Suprapubic skin (tissue), 4 donors: Measurements from ENCODE around the gene OR2AT4. TPM values are rescaled to one million over a fixed set of nuclear protein-coding genes. Genes with fewer than 3 reads are reported as not detected.

Experiments used
- DNase-seq, 2 donors: peaks; one replicate each; pipeline ENCODE4 v3.0.0-alpha.2; 2019; ENCODE audit warnings: low spot score in 2 of 2
- H3K27ac ChIP-seq: fragments of 200-600 bp; sonication (generic); one replicate; pipeline ENCODE4 v1.5.1; 2019
- H3K27me3 ChIP-seq: fragments of 200-600 bp; sonication (generic); one replicate; pipeline ENCODE4 v1.5.1; 2019
- H3K36me3 ChIP-seq: fragments of 200-600 bp; sonication (generic); one replicate; pipeline ENCODE4 v1.5.1; 2019
- H3K4me1 ChIP-seq: fragments of 200-600 bp; sonication (generic); one replicate; pipeline ENCODE4 v1.5.1; 2019
- H3K4me3 ChIP-seq: fragments of 200-600 bp; sonication (generic); one replicate; pipeline ENCODE4 v1.5.1; 2019; ENCODE audit warnings: mild to moderate bottlenecking
- H3K9me3 ChIP-seq: fragments of 200-600 bp; sonication (generic); one replicate; pipeline ENCODE4 v1.5.1; 2019
- EP300 ChIP-seq: sonication (generic); formaldehyde crosslinking; IDR thresholded peaks from one replicate; pipeline ENCODE4 v1.6.1; 2017; ENCODE audit warnings: antibody characterized with exemption
- POLR2A ChIP-seq, 2 donors: fragments of 450-650 bp; IDR thresholded peaks; one replicate each; pipeline ENCODE4 v1.6.1; 2017; ENCODE audit warnings: antibody characterized with exemption in 2 of 2, mild to moderate bottlenecking in 2 of 2, moderate library complexity in 2 of 2
- POLR2AphosphoS5 ChIP-seq, 3 donors: sonication (generic); formaldehyde crosslinking; IDR thresholded peaks; one replicate each; pipeline ENCODE4 v1.6.1; 2017; ENCODE audit warnings: antibody characterized with exemption in 3 of 3
- WGBS: methylation state at CpG from one replicate; pipeline ENCODE4 v1.1.5; 2018; 5-methylcytosine and 5-hydroxymethylcytosine counted together
- total RNA-seq, 4 donors: library from RNA; depleted of rRNA; stranded (reverse); fragments of >200 nt; gene quantifications; one replicate each; pipeline ENCODE4 v1.1.0, GENCODE V29; 2016
- TF ChIP-seq, protein P1 (sequence below), 2 donors: fragments of 200-600 bp in 1 of 2; fragments of 450-650 bp in 1 of 2; sonication (generic) in 1 of 2; IDR thresholded peaks; one replicate each; pipeline ENCODE4 v1.5.1; 2016 to 2019; ENCODE audit warnings: antibody characterized with exemption in 2 of 2, mild to moderate bottlenecking in 1 of 2, moderate library complexity in 1 of 2

OR2AT4 gene
- total RNA-seq, 4 donors from 2014 or later: not detected

DNA sequence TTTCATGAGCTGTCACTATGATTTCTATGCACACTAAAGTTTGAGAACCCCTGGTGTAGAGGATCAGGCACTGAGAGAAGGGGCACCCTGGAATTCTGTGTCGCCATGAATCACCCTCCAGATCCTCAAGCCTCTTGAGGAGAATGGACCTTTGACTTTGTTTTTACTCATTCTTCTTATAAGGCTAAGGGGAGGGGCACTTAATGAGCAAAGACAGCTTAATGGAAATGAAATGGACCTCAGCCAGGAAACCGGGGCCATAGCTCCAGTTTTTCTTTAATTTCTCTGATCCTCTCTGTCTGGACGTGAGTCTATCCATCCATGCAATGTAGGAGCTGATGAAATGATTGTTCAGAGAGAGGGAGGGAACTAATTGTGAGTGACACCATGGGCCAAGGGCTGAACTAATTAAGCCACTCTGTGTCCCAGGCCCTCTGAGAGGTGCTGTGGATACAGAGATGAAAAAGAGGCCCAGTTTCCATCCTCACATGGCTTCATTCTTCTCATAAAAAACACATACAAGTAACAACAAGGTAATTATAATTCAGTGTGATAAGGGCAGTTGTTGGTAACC is 32.8 kb downstream of the OR2AT4 start:
- H3K4me3 ChIP-seq: no peak overlapping the region
- H3K27ac ChIP-seq: no peak overlapping the region
- H3K27me3 ChIP-seq: peaks cover 2% of the 10 kb centered on the region
- DNase-seq: no peak
- WGBS: 44% methylated on average over 3 of the region's 3 CpGs
- H3K36me3 ChIP-seq: no peaks in the 10 kb centered on the region
- H3K4me1 ChIP-seq: no peaks in the 10 kb centered on the region
- TF ChIP-seq POLR2AphosphoS5 (IDR thresholded peaks at IDR 0.05): no peak
- TF ChIP-seq, protein P1, sequence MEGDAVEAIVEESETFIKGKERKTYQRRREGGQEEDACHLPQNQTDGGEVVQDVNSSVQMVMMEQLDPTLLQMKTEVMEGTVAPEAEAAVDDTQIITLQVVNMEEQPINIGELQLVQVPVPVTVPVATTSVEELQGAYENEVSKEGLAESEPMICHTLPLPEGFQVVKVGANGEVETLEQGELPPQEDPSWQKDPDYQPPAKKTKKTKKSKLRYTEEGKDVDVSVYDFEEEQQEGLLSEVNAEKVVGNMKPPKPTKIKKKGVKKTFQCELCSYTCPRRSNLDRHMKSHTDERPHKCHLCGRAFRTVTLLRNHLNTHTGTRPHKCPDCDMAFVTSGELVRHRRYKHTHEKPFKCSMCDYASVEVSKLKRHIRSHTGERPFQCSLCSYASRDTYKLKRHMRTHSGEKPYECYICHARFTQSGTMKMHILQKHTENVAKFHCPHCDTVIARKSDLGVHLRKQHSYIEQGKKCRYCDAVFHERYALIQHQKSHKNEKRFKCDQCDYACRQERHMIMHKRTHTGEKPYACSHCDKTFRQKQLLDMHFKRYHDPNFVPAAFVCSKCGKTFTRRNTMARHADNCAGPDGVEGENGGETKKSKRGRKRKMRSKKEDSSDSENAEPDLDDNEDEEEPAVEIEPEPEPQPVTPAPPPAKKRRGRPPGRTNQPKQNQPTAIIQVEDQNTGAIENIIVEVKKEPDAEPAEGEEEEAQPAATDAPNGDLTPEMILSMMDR (IDR thresholded peaks at IDR 0.05): no peak
- TF ChIP-seq EP300: no peak
- TF ChIP-seq POLR2A (IDR thresholded peaks at IDR 0.05): no peak
- no peaks in the 10 kb centered on the region for H3K9me3 ChIP-seq

DNA sequence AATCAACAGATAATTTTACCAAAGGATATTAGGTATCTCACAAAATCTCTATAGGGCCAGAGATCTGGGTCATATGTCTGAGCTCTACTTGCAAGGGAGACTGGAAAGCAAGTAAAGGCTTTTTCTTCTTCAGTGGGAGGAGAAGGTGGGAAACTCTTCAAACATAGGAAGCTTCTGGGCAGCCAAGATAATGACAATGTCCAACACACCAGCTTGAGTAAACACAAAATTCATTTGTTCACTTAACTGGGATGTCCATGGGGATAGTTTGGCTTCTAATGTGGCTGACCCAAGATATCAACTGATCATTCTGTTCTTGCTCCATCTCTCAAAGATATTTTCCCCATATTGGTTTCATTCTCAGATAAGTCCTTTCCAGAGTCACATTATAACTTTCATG is 37.4 kb downstream of the OR2AT4 start:
- H3K27ac ChIP-seq: no peak overlapping the region
- H3K9me3 ChIP-seq: no peaks in the 10 kb centered on the region

DNA sequence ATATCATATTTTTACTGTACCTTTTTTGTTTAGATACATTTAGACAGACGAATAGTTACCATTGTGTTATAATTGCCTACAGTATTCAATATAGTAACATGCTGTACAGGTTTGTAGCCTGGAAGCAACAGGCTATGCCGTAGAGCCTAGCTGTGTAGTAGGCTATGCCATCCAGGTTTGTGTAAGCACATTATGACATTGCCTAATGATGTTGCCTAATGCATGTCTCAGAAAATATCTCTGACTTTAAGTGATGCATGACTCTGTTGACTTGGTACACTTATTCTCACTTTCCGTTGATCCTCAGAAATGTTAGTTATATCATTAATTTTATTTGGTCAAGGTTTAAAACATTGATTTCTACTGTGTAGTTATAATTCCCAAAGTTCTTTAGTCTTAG is 39.9 kb downstream of the OR2AT4 start:
- H3K27me3 ChIP-seq: no peaks in the 10 kb centered on the region
- no peak for DNase-seq
- TF ChIP-seq EP300 (no peak), POLR2A (IDR thresholded peaks at IDR 0.05) (no peak), POLR2AphosphoS5 (IDR thresholded peaks at IDR 0.05) (no peak)
- TF ChIP-seq, protein P1 (IDR thresholded peaks at IDR 0.05): no peak
- H3K36me3 ChIP-seq: no peaks in the 10 kb centered on the region
- no peak overlapping the region for H3K27ac ChIP-seq
- WGBS: 91% methylated on average over 3 of the region's 3 CpGs
- peaks cover 4% of the 10 kb centered on the region for H3K9me3 ChIP-seq
- no peak overlapping the region for H3K4me3 ChIP-seq
- H3K4me1 ChIP-seq: no peaks in the 10 kb centered on the region

More for the DNA sequence above, 37.4 kb downstream of the OR2AT4 start:
- H3K4me3 ChIP-seq: no peak overlapping the region
- H3K27me3 ChIP-seq: no peaks in the 10 kb centered on the region
- no peak for DNase-seq
- H3K4me1 ChIP-seq: no peaks in the 10 kb centered on the region
- TF ChIP-seq POLR2A (IDR thresholded peaks at IDR 0.05) (no peak), POLR2AphosphoS5 (IDR thresholded peaks at IDR 0.05) (no peak), EP300 (no peak)
- TF ChIP-seq, protein P1 (IDR thresholded peaks at IDR 0.05): no peak
- H3K36me3 ChIP-seq: no peaks in the 10 kb centered on the region

DNA sequence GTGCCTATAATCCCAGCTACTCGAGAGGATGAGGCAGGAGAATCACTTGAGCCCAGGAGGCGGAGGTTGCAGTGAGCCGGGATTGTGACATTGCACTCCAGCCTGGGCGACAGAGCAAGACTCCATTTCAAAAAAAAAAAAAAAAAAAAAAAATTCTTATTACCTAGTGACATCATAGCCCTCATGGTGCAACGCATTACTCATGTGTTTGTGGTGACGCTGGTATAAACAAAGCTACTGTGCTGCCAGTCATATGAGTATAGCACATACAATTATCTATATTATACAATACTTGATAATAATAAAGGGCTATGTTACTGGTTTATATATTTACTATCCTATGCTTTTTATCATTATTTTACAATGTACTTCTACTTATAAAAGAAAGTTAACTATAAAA is 41.2 kb downstream of the OR2AT4 start:
- H3K36me3 ChIP-seq: no peaks in the 10 kb centered on the region
- no peak overlapping the region for H3K27ac ChIP-seq
- peaks cover 4% of the 10 kb centered on the region for H3K9me3 ChIP-seq
- H3K4me1 ChIP-seq: no peaks in the 10 kb centered on the region
- DNase-seq: no peak
- 93% methylated on average over 6 of the region's 6 CpGs for WGBS
- TF ChIP-seq EP300 (no peak), POLR2A (IDR thresholded peaks at IDR 0.05) (no peak), POLR2AphosphoS5 (IDR thresholded peaks at IDR 0.05) (no peak)
- TF ChIP-seq, protein P1 (IDR thresholded peaks at IDR 0.05): no peak
- no peaks in the 10 kb centered on the region for H3K27me3 ChIP-seq
- no peak overlapping the region for H3K4me3 ChIP-seq

DNA sequence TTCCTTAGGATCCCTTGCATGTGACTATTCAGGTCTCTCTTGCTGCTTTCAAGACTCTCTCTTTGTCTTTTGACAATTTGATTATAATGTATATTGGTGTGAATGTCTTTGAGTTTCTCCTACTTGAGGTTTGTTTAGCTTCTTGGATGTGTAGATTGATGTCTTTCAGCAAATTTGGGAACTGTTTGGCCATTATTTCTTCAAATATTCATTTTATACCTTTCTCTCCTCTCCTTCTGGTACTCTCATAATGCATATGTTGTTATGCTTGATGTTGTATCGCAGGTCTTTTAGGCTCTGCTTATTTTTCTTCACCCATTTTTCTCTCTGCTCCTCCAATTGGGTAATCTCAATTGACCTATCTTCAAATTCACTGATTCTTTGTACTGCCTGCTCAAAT is 44.2 kb downstream of the OR2AT4 start:
- peaks cover 4% of the 10 kb centered on the region for H3K9me3 ChIP-seq
- 92% methylated on average over 1 of the region's 1 CpG for WGBS
- DNase-seq: no peak
- no peak overlapping the region for H3K4me3 ChIP-seq
- TF ChIP-seq POLR2AphosphoS5 (IDR thresholded peaks at IDR 0.05) (no peak), EP300 (no peak), POLR2A (IDR thresholded peaks at IDR 0.05) (no peak)
- TF ChIP-seq, protein P1 (IDR thresholded peaks at IDR 0.05): no peak
- H3K4me1 ChIP-seq: no peaks in the 10 kb centered on the region
- no peaks in the 10 kb centered on the region for H3K36me3 ChIP-seq
- no peaks in the 10 kb centered on the region for H3K27me3 ChIP-seq
- no peak overlapping the region for H3K27ac ChIP-seq
